OCI-LY7 (cell line): ENCODE data around the gene PCDH9.

ENCODE experiments used
- EZH2phosphoT487 ChIP-seq: fragments of 200-600 bp; sonication (generic); IDR thresholded peaks from 2 replicates; pipeline ENCODE4 v1.6.1; 2018; ENCODE audit warnings: low read depth, borderline replicate concordance, mild to moderate bottlenecking, mixed run types, antibody characterized with exemption, low read length, moderate library complexity, mixed read lengths
- TF ChIP-seq, protein P1 (sequence below): fragments of 200-600 bp; sonication (generic); conservative IDR thresholded peaks from 2 replicates; pipeline ENCODE4 v1.5.1; 2014; ENCODE audit warnings: mild to moderate bottlenecking, antibody characterized with exemption, low read length, moderate library complexity, mixed read lengths

DNA sequence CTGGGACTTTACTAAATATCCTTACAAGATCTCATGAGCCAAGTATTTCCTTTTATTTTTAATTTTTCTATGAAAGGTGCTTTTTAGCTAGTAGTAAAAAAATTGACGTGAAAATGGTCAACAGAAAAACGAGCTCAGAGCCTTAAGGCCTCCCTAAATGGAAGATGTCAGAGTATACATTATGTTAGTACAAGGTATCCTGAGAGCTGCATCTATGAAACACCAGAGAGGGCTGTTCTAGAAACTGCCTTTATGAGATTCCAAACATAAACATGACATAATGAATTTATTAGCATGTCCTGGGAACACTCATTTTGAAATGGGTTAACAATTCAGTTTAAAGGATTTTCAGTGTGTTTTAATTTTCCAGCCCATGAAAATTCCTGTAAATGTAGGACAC, 146.6 kb downstream of the PCDH9 start:
- TF ChIP-seq, protein P1, sequence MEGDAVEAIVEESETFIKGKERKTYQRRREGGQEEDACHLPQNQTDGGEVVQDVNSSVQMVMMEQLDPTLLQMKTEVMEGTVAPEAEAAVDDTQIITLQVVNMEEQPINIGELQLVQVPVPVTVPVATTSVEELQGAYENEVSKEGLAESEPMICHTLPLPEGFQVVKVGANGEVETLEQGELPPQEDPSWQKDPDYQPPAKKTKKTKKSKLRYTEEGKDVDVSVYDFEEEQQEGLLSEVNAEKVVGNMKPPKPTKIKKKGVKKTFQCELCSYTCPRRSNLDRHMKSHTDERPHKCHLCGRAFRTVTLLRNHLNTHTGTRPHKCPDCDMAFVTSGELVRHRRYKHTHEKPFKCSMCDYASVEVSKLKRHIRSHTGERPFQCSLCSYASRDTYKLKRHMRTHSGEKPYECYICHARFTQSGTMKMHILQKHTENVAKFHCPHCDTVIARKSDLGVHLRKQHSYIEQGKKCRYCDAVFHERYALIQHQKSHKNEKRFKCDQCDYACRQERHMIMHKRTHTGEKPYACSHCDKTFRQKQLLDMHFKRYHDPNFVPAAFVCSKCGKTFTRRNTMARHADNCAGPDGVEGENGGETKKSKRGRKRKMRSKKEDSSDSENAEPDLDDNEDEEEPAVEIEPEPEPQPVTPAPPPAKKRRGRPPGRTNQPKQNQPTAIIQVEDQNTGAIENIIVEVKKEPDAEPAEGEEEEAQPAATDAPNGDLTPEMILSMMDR: no peak
- no peak for TF ChIP-seq EZH2phosphoT487
